GM12878 (cell line): ENCODE data around the gene PPP4R4. TPM values are rescaled to one million over a fixed set of nuclear protein-coding genes. Genes with fewer than 3 reads are reported as not detected.
A peak's percentile ranks its signal among the peaks of the same experiment; 100 is the strongest.

Source experiments
- ATAC-seq: fragments of 200-7000 bp; cut with Tn5 transposase; 3 replicates; pipeline ENCODE4 v1.9.1; 2020; ENCODE audit warnings: mild to moderate bottlenecking, moderate library complexity
- BruUV-seq: library from RNA; stranded (reverse); fragments of 400-500 nt; replicated peaks from 2 replicates; lab custom pipeline; 2021; lab: Mats Ljungman, UMichigan
- CTCF ChIA-PET: fragments of 300-600 bp; sonication (Branson Sonifier 250); formaldehyde crosslinking; extraction: SDS; loops from one replicate; lab custom pipeline; 2021; ENCODE audit warnings: inconsistent platforms; lab: Yijun Ruan, JAX
- POLR2A ChIA-PET: fragments of 350-600 bp; formaldehyde crosslinking; extraction: SDS; loops from one replicate; lab custom pipeline; 2021; ENCODE audit warnings: inconsistent platforms; lab: Charles Lee
- RAD21 ChIA-PET: fragments of 300-600 bp; sonication (Branson Sonifier 250); formaldehyde crosslinking; loops from one replicate; lab custom pipeline; 2023; ENCODE audit warnings: antibody characterized with exemption; ENCODE audit not compliant: unreplicated experiment; lab: Charles Lee
- SMC1A ChIA-PET: fragments of 300-600 bp; sonication (Branson Sonifier 250); formaldehyde crosslinking; loops from one replicate; lab custom pipeline; 2023; ENCODE audit not compliant: unreplicated experiment, uncharacterized antibody; lab: Charles Lee
- DNase-seq: peaks from one replicate; pipeline ENCODE4 v3.0.0-alpha.2; 2011; ENCODE audit warnings: low read depth, low spot score
- FAIRE-seq: peaks from 3 replicates; lab custom pipeline; 2011; peaks lifted over from hg19 to GRCh38; lab: Jason Lieb, UNC
- H2AFZ ChIP-seq: 2 replicates; pipeline ENCODE4 v1.6.0; 2011; ENCODE audit warnings: low read depth, low read length, control low read depth; ENCODE audit not compliant: control insufficient read depth
- H3K27ac ChIP-seq: 2 replicates; pipeline ENCODE4 v1.5.1; 2011; ENCODE audit warnings: control low read depth; ENCODE audit not compliant: control insufficient read depth, insufficient read depth
- H3K27me3 ChIP-seq, 2 experiments: replicated peaks in 1 of 2; 2 replicates each; pipeline versions ENCODE4 v1.6.0 to v1.6.1; 2011; ENCODE audit warnings: low read length in 1 of 2; ENCODE audit not compliant: control insufficient read depth in 2 of 2, insufficient read depth in 2 of 2
- H3K36me3 ChIP-seq, 2 experiments: 2 replicates each; pipeline ENCODE4 v1.5.1; 2011; ENCODE audit warnings: low read length in 1 of 2; ENCODE audit not compliant: control insufficient read depth in 2 of 2, insufficient read depth in 2 of 2
- H3K4me1 ChIP-seq: 2 replicates; pipeline ENCODE4 v1.6.1; 2011; ENCODE audit warnings: mild to moderate bottlenecking, low read length, moderate library complexity, mixed read lengths; ENCODE audit not compliant: control insufficient read depth, insufficient read depth
- H3K4me2 ChIP-seq: 2 replicates; pipeline ENCODE4 v1.6.0; 2011; ENCODE audit warnings: control low read depth; ENCODE audit not compliant: control insufficient read depth, insufficient read depth
- H3K4me3 ChIP-seq: fragments of 200-600 bp; sonication (generic); 2 replicates; pipeline ENCODE4 v1.5.1; 2016
- H3K79me2 ChIP-seq: 2 replicates; pipeline ENCODE4 v1.6.0; 2011; ENCODE audit warnings: low read length; ENCODE audit not compliant: control insufficient read depth, insufficient read depth
- H3K9ac ChIP-seq: 2 replicates; pipeline ENCODE4 v1.8.0; 2011; ENCODE audit warnings: low read length, control low read depth, mixed read lengths; ENCODE audit not compliant: control insufficient read depth, insufficient read depth
- H3K9me3 ChIP-seq: replicated peaks from 3 replicates; pipeline ENCODE4 v1.5.1; 2011; ENCODE audit warnings: mild to moderate bottlenecking, low read length; ENCODE audit not compliant: control insufficient read depth, insufficient read depth
- H4K20me1 ChIP-seq: 2 replicates; pipeline ENCODE4 v1.6.0; 2011; ENCODE audit not compliant: control insufficient read depth, insufficient read depth
- CBFB ChIP-seq: IDR thresholded peaks from 2 replicates; pipeline ENCODE4 v1.6.1; 2016; ENCODE audit warnings: antibody characterized with exemption, low read depth
- CTCF ChIP-seq, 3 experiments: IDR thresholded peaks in 2 of 3; conservative IDR thresholded peaks in 1 of 3; 2 replicates each; pipeline ENCODE4 v1.5.1; 2011; ENCODE audit warnings: low read depth in 3 of 3, low read length in 3 of 3, mild to moderate bottlenecking in 3 of 3, control low read depth in 2 of 3, moderate library complexity in 2 of 3, inconsistent platforms in 1 of 3, mixed read lengths in 1 of 3; ENCODE audit not compliant: control insufficient read depth in 2 of 3, insufficient read depth in 1 of 3; ENCODE audit errors: extremely low read depth in 1 of 3
- JUNB ChIP-seq: IDR thresholded peaks from 2 replicates; pipeline ENCODE4 v1.6.1; 2016; ENCODE audit warnings: antibody characterized with exemption, mild to moderate bottlenecking
- NBN ChIP-seq: fragments of 450-650 bp; IDR thresholded peaks from 2 replicates; pipeline ENCODE4 v1.6.1; 2016
- RAD21 ChIP-seq: IDR thresholded peaks from 2 replicates; pipeline ENCODE4 v1.6.1; 2011; ENCODE audit warnings: mild to moderate bottlenecking, low read depth, low read length, moderate library complexity; ENCODE audit not compliant: insufficient read depth
- SMC3 ChIP-seq: IDR thresholded peaks from 2 replicates; pipeline ENCODE4 v1.6.1; 2011; ENCODE audit warnings: low read length, improper control_type of control experiment, borderline replicate concordance
- WGBS: methylation state at CpG from one replicate; pipeline ENCODE4 v1.1.6; 2016; ENCODE audit warnings: low lambda C conversion rate; ENCODE audit not compliant: insufficient replicate concordance, insufficient coverage; ENCODE audit errors: missing lambda C conversion rate; 5-methylcytosine and 5-hydroxymethylcytosine counted together
- in situ Hi-C: fragments of 300-500 bp; cut with MboI; formaldehyde crosslinking; loops from 9 replicates; pipeline ENCODE4 v1.14.3; 2018; ENCODE audit warnings: mixed read lengths
- intact Hi-C: fragments of 100-400 bp; cut with micrococcal nuclease; formaldehyde crosslinking; loops from one replicate; pipeline ENCODE4 v1.14.2; 2022; ENCODE audit not compliant: unreplicated experiment
- polyA plus RNA-seq, 11 experiments: library from polyadenylated mRNA; depleted of rRNA in 4 of 11; unstranded in 6 of 11; stranded (reverse) in 5 of 11; fragments of >200 nt; fragmentation: Nextera tagmentation in 4 of 11; fragmentation: Illumina TruSeq in 1 of 11; extraction: Ambion mirVana in 4 of 11; extraction: Trizol in 1 of 11; gene quantifications; 1 replicate in 1 of 11; 2 replicates in 10 of 11; pipeline versions ENCODE4 v1.2.1 to v1.2.3, GENCODE V29; 2011 to 2016; ENCODE audit warnings: inconsistent platforms in 2 of 11, missing spikeins in 2 of 11, low read depth in 1 of 11
- total RNA-seq, 4 experiments: library from RNA; depleted of rRNA in 3 of 4; stranded (reverse); fragments of >200 nt in 3 of 4; fragmentation: Illumina TruSeq in 1 of 4; extraction: Trizol in 1 of 4; gene quantifications; 2 replicates each; pipeline versions ENCODE4 v1.2.1 to v1.2.3, GENCODE V29; 2013 to 2021

Gene PPP4R4
- total and polyA plus RNA-seq, 10 of the 15 experiments (the other 5 are each of a cell fraction or from before 2014, with no cell fraction given) = 0.01 to 0.13 (median 0.08) TPM; not detected in 4

DNA sequence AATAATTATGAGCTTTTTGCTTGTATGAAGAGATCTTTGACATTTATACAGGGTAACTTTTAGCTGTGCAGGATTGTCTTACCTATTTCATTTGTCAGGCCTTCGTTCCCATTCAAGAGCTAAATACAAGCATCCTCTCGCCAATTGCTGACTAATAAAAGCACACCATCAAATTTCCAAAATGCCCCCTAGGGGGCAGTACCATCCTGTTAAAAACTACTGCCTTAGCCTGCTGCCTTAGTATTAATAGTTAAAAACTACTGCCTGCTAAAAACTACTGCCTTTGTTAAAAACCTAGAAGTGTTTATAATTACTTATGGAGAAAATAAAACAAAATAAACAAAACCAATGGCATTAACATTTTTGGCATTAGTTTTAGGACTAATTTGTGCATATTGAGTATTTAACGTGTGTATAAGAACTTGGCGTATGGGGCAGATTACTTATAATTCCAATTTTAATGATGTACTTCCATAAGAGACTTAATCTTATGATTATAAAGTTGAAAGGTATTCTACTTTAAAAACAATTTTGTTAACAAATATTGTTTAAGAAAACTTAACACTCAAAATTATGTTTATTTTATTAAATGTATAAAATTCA is 41.7 kb upstream of the PPP4R4 start:
- Histone ChIP-seq H3K27ac (no peak overlapping the region), H2AFZ (no peak overlapping the region), H3K4me1 (peaks cover 10% of the 10 kb centered on the region; the same call in 1 of the 2 replicates), H3K79me2 (no peaks in the 10 kb centered on the region), H3K9ac (no peak overlapping the region), H4K20me1 (no peaks in the 10 kb centered on the region), H3K27me3 (peaks cover 0 to 4% of the 10 kb centered on the region in 2 experiments; a peak in 2 of 4 replicates), H3K36me3 (no peaks in the 10 kb centered on the region), H3K4me3 (no peak overlapping the region), H3K9me3 (no peaks in the 10 kb centered on the region; the same call in 2 of the 3 replicates), H3K4me2 (no peak overlapping the region)
- peak; percentile 45 for ATAC-seq
- in situ Hi-C loops (no loop called here), intact Hi-C loops (loop anchor here (1.0 to 10.0 kb wide), 2 partner anchors 352 to 417 kb away; no protein-coding TSS in a partner anchor)
- no peak for FAIRE-seq
- SMC1A ChIA-PET = interaction anchor here (0.9 to 3.8 kb wide), 11 partner anchors 9 to 192 kb away, joined by 3 to 39 read pairs (median 5); partner anchors contain the start of genes DDX24 and IFI27L1
- POLR2A ChIA-PET = interaction anchor here (0.6 kb wide), 1 partner anchor 301 kb away, joined by 3 read pairs; no protein-coding TSS in a partner anchor
- no TSS peak for BruUV-seq
- WGBS = 49% methylated on average over 4 of the region's 4 CpGs
- TF ChIP-seq JUNB (peak; percentile 43; the same call in 1 of the 2 replicates), CTCF (IDR thresholded peaks at IDR 0.05 in 2 of 3, conservative IDR thresholded peaks at IDR 0.05 in 1 of 3; ENCODE audit: control insufficient read depth in 2 of 3, extremely low read depth in 1 of 3, insufficient read depth in 1 of 3, low read depth in 3 of 3, low read length in 3 of 3) (peak; percentile 63 to 79 (median 63)), CBFB (no peak), SMC3 (peak; percentile 31; the same call in 1 of the 2 replicates), NBN (no peak), RAD21 (peak; percentile 60)
- CTCF ChIA-PET = interaction anchor here (0.6 to 4.3 kb wide), 52 partner anchors 10 to 353 kb away, joined by 3 to 63 read pairs (median 4); partner anchors contain the start of genes CCDC197, DDX24, IFI27L1 and OTUB2
- DNase-seq = no peak
- RAD21 ChIA-PET = interaction anchor here (0.6 to 2.5 kb wide), 9 partner anchors 9 to 354 kb away, joined by 3 to 18 read pairs (median 3); no protein-coding TSS in a partner anchor
